Measurements from ENCODE around the gene CERK.
A peak's percentile ranks its signal among the peaks of the same experiment; 100 is the strongest.
"Not testable (repeated sequence)": the region's sequence is repeated elsewhere in the genome, so short reads cannot be mapped to it uniquely, and the experiment has no call there.

CERK gene

GRCh38 chr22:46748908-46749675, 11.0 kb upstream of the CERK start:
- peak; percentile 55 for DNase-seq (ENCODE audit: low spot score)

DNA sequence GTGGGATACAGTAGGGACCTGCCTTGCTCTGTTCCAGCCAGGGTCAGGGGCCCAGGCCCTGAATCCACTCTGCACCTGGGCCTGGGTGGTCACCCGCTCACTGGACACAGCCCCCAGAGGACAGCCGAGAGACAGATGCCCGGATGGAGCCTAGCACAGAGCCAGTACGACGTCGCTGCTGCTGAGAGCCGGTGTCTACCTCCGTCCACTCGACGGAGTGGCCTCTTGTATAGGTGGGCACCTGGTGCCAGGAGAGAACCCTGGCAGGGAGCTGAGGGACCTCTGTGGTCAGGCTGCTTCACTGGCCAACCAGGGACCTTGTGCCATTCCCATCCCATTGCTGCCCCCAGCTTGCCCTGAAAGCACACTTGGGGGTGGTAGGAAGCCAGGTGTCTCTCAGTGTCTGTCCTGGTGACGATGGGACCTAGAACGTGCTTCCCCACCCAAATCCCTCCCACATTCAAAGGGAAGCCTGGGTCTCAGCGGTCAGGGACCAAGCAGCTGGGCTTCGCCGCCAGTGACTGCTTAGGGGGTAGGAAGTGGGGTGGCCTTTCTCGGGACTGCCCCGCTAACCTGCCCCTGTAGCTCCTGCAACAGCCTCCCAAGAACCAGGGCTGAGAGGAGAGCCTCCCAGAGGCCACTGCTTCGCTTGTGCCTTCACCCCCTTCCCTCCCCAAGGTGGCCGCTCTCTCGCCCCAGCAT, 10.3 kb upstream of the CERK start:
- no peak for DNase-seq (ENCODE audit: low spot score)

GRCh38 chr22:46747646-46748045, 9.6 kb upstream of the CERK start:
- no peak for DNase-seq (ENCODE audit: low spot score)

GRCh38 chr22:46746620-46747019, 8.6 kb upstream of the CERK start:
- DNase-seq (ENCODE audit: low spot score): no peak

- no peak for DNase-seq (ENCODE audit: low spot score)
Observed at GRCh38 chr22:46746192-46746591, 8.1 kb upstream of the CERK start.

GRCh38 chr22:46744581-46744980, 6.5 kb upstream of the CERK start:
- DNase-seq (ENCODE audit: low spot score): no peak

DNA sequence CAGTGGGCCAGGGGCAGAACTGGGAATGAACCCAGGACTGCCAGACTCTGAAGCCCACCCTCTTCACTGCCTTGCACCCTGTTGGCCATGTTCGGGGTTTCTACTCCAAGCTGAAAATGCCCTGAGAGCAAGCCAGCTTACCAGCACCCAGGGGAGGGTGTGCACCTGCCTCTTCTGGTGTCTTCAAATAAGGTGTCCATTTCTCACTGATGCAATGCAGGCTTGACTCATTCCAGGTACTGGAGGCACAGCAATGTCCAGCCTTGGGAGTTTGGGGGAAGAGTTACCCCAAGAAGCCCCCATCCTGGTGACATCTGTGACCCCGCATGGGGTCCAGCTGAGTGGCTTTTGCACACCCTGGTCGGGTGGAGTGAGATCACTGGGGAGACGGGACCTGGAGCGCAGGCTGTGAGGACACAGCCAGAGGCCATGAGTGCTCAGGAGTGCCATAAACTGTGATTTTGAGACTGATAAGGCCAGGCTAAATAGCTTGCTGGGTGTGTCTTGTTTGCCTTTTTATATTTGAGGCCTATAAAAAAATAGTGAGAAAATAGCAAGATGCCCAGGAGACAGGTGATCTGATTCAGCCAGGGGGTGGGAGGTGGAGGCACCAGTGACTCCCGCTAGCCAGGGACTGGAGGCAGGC, 4.6 kb upstream of the CERK start:
- no peak for DNase-seq (ENCODE audit: low spot score)

- no peak for DNase-seq (ENCODE audit: low spot score)
Observed at GRCh38 chr22:46741974-46742519, 4.0 kb upstream of the CERK start.

DNA sequence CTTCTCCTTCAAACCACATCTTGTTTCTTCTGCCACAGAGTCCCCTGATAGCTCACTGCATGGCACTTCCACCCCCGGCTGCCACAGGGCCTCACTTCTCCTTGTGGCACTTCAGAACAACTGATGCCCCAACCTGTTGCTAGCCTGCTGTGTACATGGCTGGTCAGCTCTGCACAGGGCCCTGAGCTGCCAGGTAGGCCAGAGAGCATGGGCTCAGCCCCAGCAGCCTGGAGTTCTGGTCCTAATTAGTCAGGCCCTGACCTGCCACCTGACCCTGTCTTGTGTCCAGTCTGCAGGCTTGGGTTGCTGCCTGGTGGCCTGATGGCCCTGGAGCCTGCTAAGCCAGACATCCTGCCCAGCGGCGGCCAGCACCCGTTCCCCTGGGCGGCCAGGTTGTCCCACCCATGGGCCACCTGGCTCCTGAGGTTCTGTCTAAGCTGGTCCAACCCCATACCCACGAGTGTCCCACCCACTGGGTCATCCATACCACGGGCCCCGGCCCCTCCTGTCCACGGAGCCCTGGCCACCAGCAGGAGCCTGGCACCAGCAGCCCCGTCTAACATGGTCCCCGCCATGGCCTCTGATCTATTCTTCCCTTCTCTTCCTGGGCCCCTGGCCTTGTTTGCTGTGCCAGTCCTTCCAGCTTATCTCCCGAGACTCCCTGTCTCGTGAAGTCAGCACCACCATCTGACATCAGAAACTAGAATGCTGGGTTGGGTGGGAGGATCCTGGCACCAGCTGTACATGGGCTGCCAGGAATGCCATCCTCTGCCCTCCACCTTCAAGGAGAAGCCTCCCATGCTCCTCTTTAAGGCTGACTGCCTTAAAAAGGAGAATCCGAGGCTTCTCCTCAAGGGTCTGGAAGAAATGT, 3.1 kb upstream of the CERK start:
- DNase-seq (ENCODE audit: low spot score): no peak

DNA sequence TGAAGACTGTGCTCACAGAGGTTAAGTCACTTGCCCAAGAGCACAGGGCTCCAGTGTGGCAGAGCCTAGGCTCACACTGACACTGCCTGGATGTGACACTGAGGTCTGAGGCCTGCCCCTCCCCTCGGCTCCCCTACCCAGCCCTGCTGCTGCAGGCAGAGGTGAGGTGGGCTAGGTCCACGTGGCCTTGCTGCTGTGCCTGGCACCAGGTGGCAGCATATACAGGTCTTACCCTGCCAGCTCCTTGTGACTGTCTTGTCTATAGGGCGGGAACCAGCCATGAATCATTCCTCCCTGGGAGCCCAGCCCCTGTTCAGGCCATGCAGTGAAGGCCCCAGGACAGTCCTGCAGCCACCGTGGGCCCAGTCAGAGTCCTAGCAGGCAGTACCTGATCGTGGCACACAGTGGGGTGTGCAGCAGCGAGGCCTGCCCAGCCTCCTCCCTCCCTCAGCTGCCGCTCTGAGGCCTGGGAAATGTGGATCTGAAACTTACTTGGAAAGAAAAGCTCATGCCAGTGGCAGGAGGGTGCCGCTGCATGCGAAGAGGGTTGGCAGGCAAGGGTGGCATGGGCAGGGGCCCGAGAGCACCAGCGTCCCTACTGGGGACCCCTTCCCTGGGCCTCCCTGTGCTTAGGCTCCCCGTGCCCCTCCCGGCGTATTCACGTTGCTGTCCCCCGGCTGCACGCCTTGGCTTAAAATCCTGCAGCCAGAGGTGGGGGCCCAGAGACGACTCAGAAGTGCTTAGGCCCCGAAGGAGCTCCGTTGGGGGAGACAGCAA, 1.2 kb upstream of the CERK start:
- DNase-seq (ENCODE audit: low spot score): peak; percentile 88

DNA sequence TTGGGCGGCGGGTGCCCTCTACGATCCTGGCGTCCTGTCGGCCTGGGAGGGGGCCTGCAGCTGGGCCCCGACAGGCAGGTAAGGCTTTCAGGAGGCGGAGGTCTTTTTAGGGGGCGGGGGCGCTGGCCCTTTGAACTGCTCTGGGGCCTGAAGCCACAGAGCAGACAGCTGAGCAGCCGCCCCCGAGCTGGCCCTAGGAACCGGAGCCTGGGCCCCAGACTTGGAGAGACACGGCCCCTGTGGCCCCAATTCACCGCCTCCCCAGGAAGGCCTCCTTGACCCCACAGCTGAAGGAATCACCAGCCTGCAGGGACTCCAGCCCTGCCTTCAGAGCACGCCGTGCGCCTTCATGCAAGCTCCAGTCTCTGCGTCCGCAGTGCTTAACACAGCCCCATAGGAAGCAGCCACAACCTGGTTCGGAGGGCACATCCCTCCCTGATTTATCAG, 618 bp upstream of the CERK start:
- DNase-seq (ENCODE audit: low spot score): peak; percentile 42

DNA sequence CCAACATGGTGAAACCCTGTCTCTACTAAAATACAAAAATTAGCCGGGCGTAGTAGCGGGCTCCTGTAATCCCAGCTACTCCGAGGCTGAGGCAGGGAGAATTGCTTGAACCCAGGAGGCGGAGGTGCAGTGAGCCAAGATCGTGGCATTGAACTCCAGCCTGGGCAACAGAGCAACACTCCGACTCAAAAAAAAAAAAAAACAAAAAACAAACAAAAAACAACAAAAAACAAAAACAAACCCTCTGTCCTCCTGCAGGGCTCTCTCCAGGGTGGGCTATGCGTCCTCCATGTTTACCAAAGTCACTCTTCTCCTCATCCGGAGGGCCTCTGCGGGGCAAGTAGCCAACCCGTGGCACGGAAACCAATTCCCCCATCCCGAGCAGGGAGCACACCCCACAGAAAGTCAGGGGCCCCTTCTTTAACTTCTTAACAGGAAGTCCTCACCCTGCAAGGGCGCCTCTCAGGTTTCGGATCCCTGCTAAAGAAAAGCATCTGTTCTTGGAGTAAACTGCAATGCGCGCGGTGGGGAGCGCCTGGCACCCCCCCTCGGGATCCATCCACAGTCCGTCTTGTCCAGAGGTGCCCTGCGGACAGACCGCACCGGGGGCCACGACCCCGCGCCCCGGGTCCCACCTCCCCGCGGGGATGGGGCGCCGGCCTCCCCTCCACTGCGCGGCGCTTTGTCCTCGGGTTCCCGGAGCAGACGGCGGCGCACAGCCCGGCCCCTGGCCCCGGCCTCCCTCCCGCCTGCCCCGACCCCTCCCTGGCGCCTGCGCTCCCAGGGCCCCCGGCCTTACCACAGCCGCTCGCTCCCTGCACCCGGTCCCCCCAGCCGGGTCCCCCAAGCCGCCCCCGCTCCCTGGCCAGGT, 712 bp downstream of the CERK start:
- peak; percentile 61 for DNase-seq (ENCODE audit: low spot score)

DNA sequence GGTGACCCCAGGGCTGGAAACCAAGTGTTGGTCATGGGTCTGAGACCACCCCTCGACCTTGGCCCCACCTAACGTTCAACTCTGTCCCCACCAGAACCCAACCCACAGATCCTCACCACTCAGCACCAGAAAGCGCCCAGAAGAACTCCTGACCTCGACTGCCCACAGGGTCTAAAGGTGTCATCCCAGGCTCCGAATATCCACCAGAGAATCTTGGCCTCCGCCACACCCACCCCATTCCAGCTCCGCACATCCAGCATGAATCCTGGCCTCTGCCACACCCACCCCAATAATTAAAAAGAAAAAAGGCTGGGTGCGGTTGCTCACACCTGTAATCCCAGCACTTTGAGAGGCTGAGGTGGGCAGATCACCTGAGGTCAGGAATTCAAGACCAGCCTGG, 1.3 kb downstream of the CERK start:
- DNase-seq (ENCODE audit: low spot score): no peak

GRCh38 chr22:46735747-46736608, 2.1 kb downstream of the CERK start:
- no peak for DNase-seq (ENCODE audit: low spot score)

- no peak for DNase-seq (ENCODE audit: low spot score)
Observed at GRCh38 chr22:46734830-46735453, 3.1 kb downstream of the CERK start.

GRCh38 chr22:46734213-46734722, 3.8 kb downstream of the CERK start:
- DNase-seq (ENCODE audit: low spot score): not testable (repeated sequence)

GRCh38 chr22:46732513-46732912, 5.5 kb downstream of the CERK start:
- DNase-seq (ENCODE audit: low spot score): no peak

DNA sequence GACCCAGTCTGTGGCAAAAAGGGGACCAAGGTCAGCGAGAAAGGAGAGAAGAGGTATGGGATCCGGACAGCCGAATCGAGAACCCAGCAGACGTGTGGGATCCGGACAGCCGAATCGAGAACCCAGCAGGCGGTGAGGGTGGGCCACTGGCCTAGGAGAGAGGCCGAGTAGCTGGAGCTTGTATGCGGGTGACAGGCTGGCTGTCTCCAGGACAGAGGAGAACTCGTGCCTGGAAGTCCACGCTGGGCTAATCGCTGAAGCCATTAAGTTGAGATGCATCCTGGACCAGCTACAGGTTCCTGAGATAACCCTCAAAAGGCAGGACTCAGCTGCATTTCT, 6.0 kb downstream of the CERK start:
- DNase-seq (ENCODE audit: low spot score): no peak

Measured in hepatic stellate cell (primary cell).